CD4-positive, alpha-beta T cell treated with Interferon alpha-2 for 1 hour (primary cell): ENCODE data around the gene ZDHHC8.

ENCODE experiments used
- DNase-seq, 2 donors: peaks; one replicate each; pipeline ENCODE4 v3.0.0-alpha.2; 2020 to 2022

ZDHHC8 gene

GRCh38 chr22:20164863-20165262 lies 33.3 kb downstream of the ZDHHC8 start:
- no peak for DNase-seq

GRCh38 chr22:20165421-20165820 lies 33.8 kb downstream of the ZDHHC8 start:
- DNase-seq, result no peak

GRCh38 chr22:20165913-20166312 lies 34.3 kb downstream of the ZDHHC8 start:
- no peak for DNase-seq

GRCh38 chr22:20166703-20167102 lies 35.1 kb downstream of the ZDHHC8 start:
- no peak for DNase-seq

GRCh38 chr22:20167643-20168322 lies 36.2 kb downstream of the ZDHHC8 start:
- no peak for DNase-seq

GRCh38 chr22:20169253-20169822 lies 37.7 kb downstream of the ZDHHC8 start:
- DNase-seq, result no peak

GRCh38 chr22:20170170-20170569 lies 38.6 kb downstream of the ZDHHC8 start:
- no peak for DNase-seq

- no peak for DNase-seq
These were observed 39.9 kb downstream of the ZDHHC8 start for GRCh38 chr22:20171288-20172140.

GRCh38 chr22:20172141-20172613 lies 40.6 kb downstream of the ZDHHC8 start:
- DNase-seq, result no peak

- no peak for DNase-seq
These were observed 41.6 kb downstream of the ZDHHC8 start for GRCh38 chr22:20173246-20173645.

GRCh38 chr22:20173772-20174171 lies 42.2 kb downstream of the ZDHHC8 start:
- no peak for DNase-seq

GRCh38 chr22:20174785-20175596 lies 43.4 kb downstream of the ZDHHC8 start:
- DNase-seq, result no peak

- no peak for DNase-seq
These were observed 43.9 kb downstream of the ZDHHC8 start for GRCh38 chr22:20175597-20175900.

- DNase-seq, result no peak
These were observed 44.9 kb downstream of the ZDHHC8 start for GRCh38 chr22:20176421-20177085.

- DNase-seq, result no peak
These were observed 45.8 kb downstream of the ZDHHC8 start for GRCh38 chr22:20177217-20177911.

GRCh38 chr22:20178075-20178914 lies 46.7 kb downstream of the ZDHHC8 start:
- no peak for DNase-seq

- DNase-seq, result no peak
These were observed 47.3 kb downstream of the ZDHHC8 start for GRCh38 chr22:20178915-20179227.

GRCh38 chr22:20179455-20180244 lies 48.0 kb downstream of the ZDHHC8 start:
- no peak for DNase-seq

- no peak for DNase-seq
These were observed 48.6 kb downstream of the ZDHHC8 start for GRCh38 chr22:20180245-20180630.

GRCh38 chr22:20180640-20181039 lies 49.0 kb downstream of the ZDHHC8 start:
- no peak for DNase-seq
